BJ (cell line): ENCODE results near the gene PMF1. TPM values are rescaled to one million over a fixed set of nuclear protein-coding genes. Genes with fewer than 3 reads are reported as not detected.
A peak's percentile ranks its signal among the peaks of the same experiment; 100 is the strongest.

ENCODE experiments used
- CTCF ChIA-PET: fragments of 350-600 bp; formaldehyde crosslinking; extraction: SDS; loops from one replicate; lab custom pipeline; 2021; ENCODE audit warnings: antibody characterized with exemption, inconsistent platforms; lab: Yijun Ruan, JAX
- POLR2A ChIA-PET: fragments of 300-600 bp; sonication (Branson Sonifier 250); formaldehyde crosslinking; extraction: SDS; loops from one replicate; lab custom pipeline; 2021; ENCODE audit warnings: antibody characterized with exemption; lab: Charles Lee
- DNase-seq: peaks from one replicate; pipeline ENCODE4 v3.0.0-alpha.2; 2011; ENCODE audit warnings: low read depth
- H3K27me3 ChIP-seq: 2 replicates; pipeline ENCODE4 v1.6.0; 2011; ENCODE audit warnings: low read length; ENCODE audit not compliant: control insufficient read depth, insufficient read depth
- H3K36me3 ChIP-seq: 2 replicates; pipeline ENCODE4 v1.5.1; 2011; ENCODE audit warnings: low read length; ENCODE audit not compliant: control insufficient read depth, insufficient read depth
- H3K4me3 ChIP-seq: 2 replicates; pipeline ENCODE4 v1.5.1; 2011; ENCODE audit warnings: low read depth, mild to moderate bottlenecking, control low read depth, low read length
- CTCF ChIP-seq: IDR thresholded peaks from 2 replicates; pipeline ENCODE4 v1.5.1; 2011; ENCODE audit warnings: low read depth, mild to moderate bottlenecking, control low read depth, inconsistent platforms, low read length, moderate library complexity; ENCODE audit not compliant: insufficient read depth
- polyA plus RNA-seq: library from polyadenylated mRNA; depleted of rRNA; stranded (reverse); fragments of >200 nt; gene quantifications from 2 replicates; pipeline ENCODE4 v1.2.3, GENCODE V29; 2011

PMF1 gene
- polyA plus RNA-seq, 1 experiment, result 73.1 TPM

GRCh38 chr1:156233426-156234127, 20.8 kb downstream of the PMF1 start:
- no peaks in the 10 kb centered on the region for H3K27me3 ChIP-seq
- H3K4me3 ChIP-seq, result no peak overlapping the region
- DNase-seq, result peak; percentile 60
- POLR2A ChIA-PET, result interaction anchor here (0.6 to 0.7 kb wide), 3 partner anchors 16 to 144 kb away, joined by 5 to 15 read pairs (median 11); no protein-coding TSS in a partner anchor
- peaks cover 11% of the 10 kb centered on the region for H3K36me3 ChIP-seq
- no peak for TF ChIP-seq CTCF
- CTCF ChIA-PET, result interaction anchor here (0.6 to 3.4 kb wide), 7 partner anchors 8 to 145 kb away, joined by 3 to 10 read pairs (median 3); no protein-coding TSS in a partner anchor

GRCh38 chr1:156236164-156236563, 23.4 kb downstream of the PMF1 start:
- no peak for DNase-seq
- POLR2A ChIA-PET, result no interaction called here
- Histone ChIP-seq H3K4me3 (no peak overlapping the region), H3K36me3 (peaks cover 14% of the 10 kb centered on the region), H3K27me3 (no peaks in the 10 kb centered on the region)
- CTCF ChIA-PET, result interaction anchor here (0.7 to 3.4 kb wide), 2 partner anchors 11 to 13 kb away, joined by 3 to 10 read pairs; no protein-coding TSS in a partner anchor
- no peak for TF ChIP-seq CTCF

GRCh38 chr1:156238248-156238647, 25.4 kb downstream of the PMF1 start:
- no peak overlapping the region for H3K4me3 ChIP-seq
- ChIA-PET CTCF (no interaction called here), POLR2A (no interaction called here)
- DNase-seq, result no peak
- H3K36me3 ChIP-seq, result peaks cover 14% of the 10 kb centered on the region
- no peak for TF ChIP-seq CTCF
- H3K27me3 ChIP-seq, result no peaks in the 10 kb centered on the region

GRCh38 chr1:156241311-156241811, 28.6 kb downstream of the PMF1 start:
- H3K4me3 ChIP-seq, result no peak overlapping the region
- POLR2A ChIA-PET, result no interaction called here

More at GRCh38 chr1:156241311-156241811, 28.6 kb downstream of the PMF1 start:
- Histone ChIP-seq H3K36me3 (peaks cover 7% of the 10 kb centered on the region), H3K27me3 (peaks cover 1% of the 10 kb centered on the region; the same call in 1 of the 2 replicates)
- TF ChIP-seq CTCF, result no peak
- no peak for DNase-seq
- CTCF ChIA-PET, result interaction anchor here (0.5 to 0.6 kb wide), 3 partner anchors 17 to 144 kb away, joined by 3 to 4 read pairs (median 4); no protein-coding TSS in a partner anchor
